HEK293 (cell line): Measurements from ENCODE around the gene LRRC4C.

Source experiments
- IKZF3 ChIP-seq: fragments of 450-650 bp; IDR thresholded peaks from 2 replicates; pipeline ENCODE4 v1.5.0; 2018; ENCODE audit warnings: missing biosample characterization, mild to moderate bottlenecking, missing genetic modification characterization, moderate library complexity
- ZBTB1 ChIP-seq: fragments of 450-650 bp; formaldehyde crosslinking; IDR thresholded peaks from 2 replicates; pipeline ENCODE4 v1.5.1; 2016; ENCODE audit warnings: missing biosample characterization, missing genetic modification characterization
- ZNF174 ChIP-seq: fragments of 450-650 bp; formaldehyde crosslinking; IDR thresholded peaks from 2 replicates; pipeline ENCODE4 v1.5.0; 2017; ENCODE audit warnings: missing biosample characterization, mild to moderate bottlenecking, missing genetic modification characterization
- ZNF292 ChIP-seq: fragments of 450-650 bp; formaldehyde crosslinking; IDR thresholded peaks from 2 replicates; pipeline ENCODE4 v1.5.1; 2016; ENCODE audit warnings: low read depth, missing biosample characterization, missing genetic modification characterization, borderline replicate concordance
- ZNF354C ChIP-seq: fragments of 450-650 bp; formaldehyde crosslinking; IDR thresholded peaks from 2 replicates; pipeline ENCODE4 v1.5.1; 2016; ENCODE audit warnings: missing biosample characterization, missing genetic modification characterization, low read depth, borderline replicate concordance
- TF ChIP-seq, protein P1 (sequence below): fragments of 450-650 bp; formaldehyde crosslinking; IDR thresholded peaks from 2 replicates; pipeline ENCODE4 v1.5.1; 2017; ENCODE audit warnings: missing biosample characterization, missing genetic modification characterization
- TF ChIP-seq, protein P2 (sequence below): fragments of 450-650 bp; formaldehyde crosslinking; IDR thresholded peaks from 2 replicates; pipeline ENCODE4 v1.5.1; 2016; ENCODE audit warnings: missing biosample characterization, missing genetic modification characterization
- TF ChIP-seq, protein P3 (sequence below): fragments of 450-650 bp; formaldehyde crosslinking; IDR thresholded peaks from 2 replicates; pipeline ENCODE4 v1.5.1; 2016; ENCODE audit warnings: missing biosample characterization, missing genetic modification characterization, low read depth
- TF ChIP-seq, protein P4 (sequence below): fragments of 450-650 bp; formaldehyde crosslinking; IDR thresholded peaks from 2 replicates; pipeline ENCODE4 v1.5.1; 2016; ENCODE audit warnings: missing biosample characterization, missing genetic modification characterization

DNA sequence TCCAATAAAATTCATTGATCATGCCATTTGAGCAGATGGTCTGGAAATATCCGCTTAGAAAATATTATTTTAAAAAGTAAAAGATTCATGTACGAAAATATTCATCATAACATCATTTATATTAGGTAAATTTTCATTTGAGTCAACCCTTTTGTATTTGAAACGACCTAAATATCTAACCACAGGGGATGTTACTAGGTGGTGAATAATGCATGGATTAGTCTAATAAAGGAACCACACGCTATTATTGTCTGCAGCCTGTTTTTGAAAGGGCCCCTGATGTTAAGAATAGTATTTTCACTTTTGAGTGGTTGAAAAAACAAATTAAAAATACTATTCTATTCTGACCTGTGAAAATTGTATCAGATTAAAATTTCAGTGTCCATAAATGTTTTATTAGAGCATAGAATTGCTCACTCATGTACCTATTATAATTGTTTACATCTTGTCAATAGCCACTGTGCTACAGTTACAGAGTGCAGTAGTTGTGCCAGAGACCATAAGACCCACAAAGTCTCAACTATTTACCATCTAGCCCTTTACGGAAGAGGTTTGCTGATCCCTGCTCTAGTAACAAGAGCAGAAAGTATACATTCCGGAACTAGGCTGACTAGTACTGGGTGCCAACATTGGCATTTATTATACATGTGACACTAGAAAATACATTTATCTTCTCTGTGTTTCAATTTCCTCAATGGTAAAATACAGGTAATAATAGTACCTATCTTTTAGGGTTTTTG lies 176.1 kb downstream of the LRRC4C start:
- TF ChIP-seq, protein P1, sequence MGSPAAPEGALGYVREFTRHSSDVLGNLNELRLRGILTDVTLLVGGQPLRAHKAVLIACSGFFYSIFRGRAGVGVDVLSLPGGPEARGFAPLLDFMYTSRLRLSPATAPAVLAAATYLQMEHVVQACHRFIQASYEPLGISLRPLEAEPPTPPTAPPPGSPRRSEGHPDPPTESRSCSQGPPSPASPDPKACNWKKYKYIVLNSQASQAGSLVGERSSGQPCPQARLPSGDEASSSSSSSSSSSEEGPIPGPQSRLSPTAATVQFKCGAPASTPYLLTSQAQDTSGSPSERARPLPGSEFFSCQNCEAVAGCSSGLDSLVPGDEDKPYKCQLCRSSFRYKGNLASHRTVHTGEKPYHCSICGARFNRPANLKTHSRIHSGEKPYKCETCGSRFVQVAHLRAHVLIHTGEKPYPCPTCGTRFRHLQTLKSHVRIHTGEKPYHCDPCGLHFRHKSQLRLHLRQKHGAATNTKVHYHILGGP = no peak
- no peak for TF ChIP-seq IKZF3 (tag by site-specific recombination)
- TF ChIP-seq, protein P2, sequence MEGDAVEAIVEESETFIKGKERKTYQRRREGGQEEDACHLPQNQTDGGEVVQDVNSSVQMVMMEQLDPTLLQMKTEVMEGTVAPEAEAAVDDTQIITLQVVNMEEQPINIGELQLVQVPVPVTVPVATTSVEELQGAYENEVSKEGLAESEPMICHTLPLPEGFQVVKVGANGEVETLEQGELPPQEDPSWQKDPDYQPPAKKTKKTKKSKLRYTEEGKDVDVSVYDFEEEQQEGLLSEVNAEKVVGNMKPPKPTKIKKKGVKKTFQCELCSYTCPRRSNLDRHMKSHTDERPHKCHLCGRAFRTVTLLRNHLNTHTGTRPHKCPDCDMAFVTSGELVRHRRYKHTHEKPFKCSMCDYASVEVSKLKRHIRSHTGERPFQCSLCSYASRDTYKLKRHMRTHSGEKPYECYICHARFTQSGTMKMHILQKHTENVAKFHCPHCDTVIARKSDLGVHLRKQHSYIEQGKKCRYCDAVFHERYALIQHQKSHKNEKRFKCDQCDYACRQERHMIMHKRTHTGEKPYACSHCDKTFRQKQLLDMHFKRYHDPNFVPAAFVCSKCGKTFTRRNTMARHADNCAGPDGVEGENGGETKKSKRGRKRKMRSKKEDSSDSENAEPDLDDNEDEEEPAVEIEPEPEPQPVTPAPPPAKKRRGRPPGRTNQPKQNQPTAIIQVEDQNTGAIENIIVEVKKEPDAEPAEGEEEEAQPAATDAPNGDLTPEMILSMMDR = no peak
- TF ChIP-seq ZNF292 (tag by site-specific recombination) = no peak
- TF ChIP-seq ZNF174 (tag by site-specific recombination) = no peak
- TF ChIP-seq, protein P3, sequence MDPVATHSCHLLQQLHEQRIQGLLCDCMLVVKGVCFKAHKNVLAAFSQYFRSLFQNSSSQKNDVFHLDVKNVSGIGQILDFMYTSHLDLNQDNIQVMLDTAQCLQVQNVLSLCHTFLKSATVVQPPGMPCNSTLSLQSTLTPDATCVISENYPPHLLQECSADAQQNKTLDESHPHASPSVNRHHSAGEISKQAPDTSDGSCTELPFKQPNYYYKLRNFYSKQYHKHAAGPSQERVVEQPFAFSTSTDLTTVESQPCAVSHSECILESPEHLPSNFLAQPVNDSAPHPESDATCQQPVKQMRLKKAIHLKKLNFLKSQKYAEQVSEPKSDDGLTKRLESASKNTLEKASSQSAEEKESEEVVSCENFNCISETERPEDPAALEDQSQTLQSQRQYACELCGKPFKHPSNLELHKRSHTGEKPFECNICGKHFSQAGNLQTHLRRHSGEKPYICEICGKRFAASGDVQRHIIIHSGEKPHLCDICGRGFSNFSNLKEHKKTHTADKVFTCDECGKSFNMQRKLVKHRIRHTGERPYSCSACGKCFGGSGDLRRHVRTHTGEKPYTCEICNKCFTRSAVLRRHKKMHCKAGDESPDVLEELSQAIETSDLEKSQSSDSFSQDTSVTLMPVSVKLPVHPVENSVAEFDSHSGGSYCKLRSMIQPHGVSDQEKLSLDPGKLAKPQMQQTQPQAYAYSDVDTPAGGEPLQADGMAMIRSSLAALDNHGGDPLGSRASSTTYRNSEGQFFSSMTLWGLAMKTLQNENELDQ (tag by site-specific recombination) = no peak
- TF ChIP-seq ZBTB1 (tag by site-specific recombination) = no peak
- TF ChIP-seq, protein P4, sequence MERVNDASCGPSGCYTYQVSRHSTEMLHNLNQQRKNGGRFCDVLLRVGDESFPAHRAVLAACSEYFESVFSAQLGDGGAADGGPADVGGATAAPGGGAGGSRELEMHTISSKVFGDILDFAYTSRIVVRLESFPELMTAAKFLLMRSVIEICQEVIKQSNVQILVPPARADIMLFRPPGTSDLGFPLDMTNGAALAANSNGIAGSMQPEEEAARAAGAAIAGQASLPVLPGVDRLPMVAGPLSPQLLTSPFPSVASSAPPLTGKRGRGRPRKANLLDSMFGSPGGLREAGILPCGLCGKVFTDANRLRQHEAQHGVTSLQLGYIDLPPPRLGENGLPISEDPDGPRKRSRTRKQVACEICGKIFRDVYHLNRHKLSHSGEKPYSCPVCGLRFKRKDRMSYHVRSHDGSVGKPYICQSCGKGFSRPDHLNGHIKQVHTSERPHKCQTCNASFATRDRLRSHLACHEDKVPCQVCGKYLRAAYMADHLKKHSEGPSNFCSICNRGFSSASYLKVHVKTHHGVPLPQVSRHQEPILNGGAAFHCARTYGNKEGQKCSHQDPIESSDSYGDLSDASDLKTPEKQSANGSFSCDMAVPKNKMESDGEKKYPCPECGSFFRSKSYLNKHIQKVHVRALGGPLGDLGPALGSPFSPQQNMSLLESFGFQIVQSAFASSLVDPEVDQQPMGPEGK (tag by site-specific recombination) = no peak
- TF ChIP-seq ZNF354C (tag by site-specific recombination) = no peak
